Erythroblast (primary cell): Measurements from ENCODE around the gene KIRREL3.

Experiments used
- GATA1 ChIP-seq: IDR thresholded peaks from 2 replicates; pipeline ENCODE4 v1.6.1; 2011; ENCODE audit warnings: low read depth, mild to moderate bottlenecking, control low read depth, low read length, moderate library complexity
- POLR2A ChIP-seq: IDR thresholded peaks from 2 replicates; pipeline ENCODE4 v1.6.1; 2011; ENCODE audit warnings: mild to moderate bottlenecking, low read length

GRCh38 chr11:126744699-126745098 is 255.9 kb downstream of the KIRREL3 start:
- no peak for TF ChIP-seq POLR2A
- TF ChIP-seq GATA1: no peak
